OCI-M2 (cell line): ENCODE measurements around the gene SAMD5.
"Not testable (repeated sequence)": the region's sequence is repeated elsewhere in the genome, so short reads cannot be mapped to it uniquely, and the experiment has no call there.

Experiments used
- DNase-seq: peaks from one replicate; lab custom pipeline; 2025; ENCODE audit not compliant: unreplicated experiment; lab: John Stamatoyannopoulos, UW

Gene SAMD5

DNA sequence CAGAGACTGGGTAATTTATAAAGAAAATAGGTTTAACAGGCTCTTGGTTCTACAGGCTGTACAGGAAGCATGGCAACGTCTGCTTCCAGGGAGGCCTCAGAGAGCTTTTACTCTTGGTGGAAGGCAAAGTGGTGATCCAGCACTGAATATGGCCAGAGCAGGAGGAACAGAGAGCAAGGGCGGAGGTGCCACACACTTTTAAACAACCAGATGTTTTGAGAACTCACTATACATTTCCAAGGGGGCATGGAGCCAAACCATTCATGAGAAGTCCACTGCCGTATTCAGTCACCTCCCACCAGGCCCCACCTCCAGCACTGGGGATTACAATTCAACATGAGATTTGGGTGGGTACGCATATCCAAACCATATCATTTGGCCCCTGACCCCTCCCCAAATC lies 18.7 kb downstream of the SAMD5 start:
- DNase-seq = no peak

DNA sequence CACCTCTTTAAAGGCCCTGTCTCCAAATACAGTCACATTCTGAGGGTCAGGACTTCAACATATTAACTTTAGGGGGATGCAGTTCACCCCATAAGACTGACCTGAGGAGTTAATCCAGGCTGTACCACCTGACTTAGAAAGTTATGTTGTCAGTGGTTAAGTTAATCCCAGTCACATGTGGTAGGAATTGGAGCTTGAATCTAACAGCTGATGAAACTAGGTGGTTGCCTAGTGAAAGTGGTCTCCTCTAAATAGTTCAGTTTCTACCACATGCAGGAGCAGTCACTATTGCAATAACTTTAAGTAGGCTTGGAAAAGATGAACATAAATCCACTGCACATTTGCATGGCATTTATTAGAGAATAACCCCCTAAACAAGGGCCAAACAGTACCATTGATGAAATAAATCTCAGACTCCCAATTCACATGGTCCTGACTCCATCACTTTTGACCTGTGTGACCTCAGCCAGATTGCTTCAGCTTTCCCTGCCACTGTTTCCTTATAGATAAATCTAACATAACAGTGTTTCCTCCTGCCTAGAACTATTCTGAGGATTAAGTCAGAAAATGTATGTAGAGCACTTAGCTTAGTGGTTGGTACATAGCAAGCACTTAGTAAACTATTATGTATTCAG lies 20.1 kb downstream of the SAMD5 start:
- DNase-seq = no peak

DNA sequence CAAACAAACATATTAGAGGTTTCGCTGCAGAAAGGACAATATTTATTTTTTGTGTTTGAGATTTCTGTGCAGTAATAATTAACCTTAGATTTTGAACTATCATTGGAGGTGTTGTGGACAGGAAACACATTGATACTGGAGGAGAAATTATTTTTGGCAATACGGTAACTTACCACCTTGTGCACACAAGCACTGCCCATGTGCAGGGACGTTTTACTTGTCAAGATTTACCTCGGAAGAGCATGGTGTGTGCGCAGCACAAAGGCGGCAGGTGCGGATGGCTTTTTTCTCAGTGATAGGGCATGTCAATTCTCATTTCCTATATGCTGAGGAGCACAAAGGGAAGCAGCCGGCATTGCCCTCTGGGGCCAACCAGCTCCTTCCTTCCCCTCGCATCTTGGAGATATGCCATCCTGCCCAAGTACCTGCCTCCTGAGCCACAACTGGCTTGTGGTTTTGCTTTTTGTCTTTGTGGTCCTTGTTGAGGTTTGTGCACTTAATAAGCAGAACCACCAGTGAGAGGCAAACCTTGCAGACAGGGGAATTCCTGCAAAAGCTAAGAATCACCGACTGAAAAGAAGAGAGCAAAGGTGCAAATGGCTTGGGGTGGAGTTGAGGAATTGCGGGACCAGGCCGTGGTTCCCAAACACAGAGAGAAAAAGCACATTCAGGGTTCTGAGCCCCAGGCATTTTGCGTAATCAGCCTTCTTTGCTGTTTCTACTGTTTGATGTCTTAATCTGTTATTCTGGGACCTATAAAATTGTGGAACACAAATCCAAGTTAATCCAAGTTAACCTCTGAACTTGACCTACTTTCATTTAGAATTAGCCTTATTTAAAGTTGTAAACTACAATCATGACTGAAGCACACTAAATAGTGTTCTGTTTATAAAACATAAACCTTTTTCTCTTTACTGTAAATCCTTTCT lies 21.9 kb downstream of the SAMD5 start:
- no peak for DNase-seq

DNA sequence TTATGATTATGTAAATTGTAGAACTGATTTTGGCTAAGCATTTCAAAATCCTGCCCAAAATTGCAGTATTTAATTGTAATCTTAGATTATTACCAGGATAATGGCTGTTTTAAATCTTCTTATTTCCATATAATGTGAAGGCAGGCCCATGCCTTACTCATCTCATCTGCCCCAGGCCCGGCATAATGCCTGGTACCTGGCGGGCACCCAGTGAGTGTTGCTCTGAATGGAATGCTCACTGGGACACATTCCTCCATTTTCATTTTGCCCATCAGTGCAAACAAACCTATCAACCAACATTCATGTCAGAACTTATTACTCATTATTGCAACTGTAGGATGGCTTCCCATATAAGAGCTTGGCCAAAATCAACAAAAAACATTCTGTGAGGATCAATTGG lies 22.8 kb downstream of the SAMD5 start:
- DNase-seq = no peak

DNA sequence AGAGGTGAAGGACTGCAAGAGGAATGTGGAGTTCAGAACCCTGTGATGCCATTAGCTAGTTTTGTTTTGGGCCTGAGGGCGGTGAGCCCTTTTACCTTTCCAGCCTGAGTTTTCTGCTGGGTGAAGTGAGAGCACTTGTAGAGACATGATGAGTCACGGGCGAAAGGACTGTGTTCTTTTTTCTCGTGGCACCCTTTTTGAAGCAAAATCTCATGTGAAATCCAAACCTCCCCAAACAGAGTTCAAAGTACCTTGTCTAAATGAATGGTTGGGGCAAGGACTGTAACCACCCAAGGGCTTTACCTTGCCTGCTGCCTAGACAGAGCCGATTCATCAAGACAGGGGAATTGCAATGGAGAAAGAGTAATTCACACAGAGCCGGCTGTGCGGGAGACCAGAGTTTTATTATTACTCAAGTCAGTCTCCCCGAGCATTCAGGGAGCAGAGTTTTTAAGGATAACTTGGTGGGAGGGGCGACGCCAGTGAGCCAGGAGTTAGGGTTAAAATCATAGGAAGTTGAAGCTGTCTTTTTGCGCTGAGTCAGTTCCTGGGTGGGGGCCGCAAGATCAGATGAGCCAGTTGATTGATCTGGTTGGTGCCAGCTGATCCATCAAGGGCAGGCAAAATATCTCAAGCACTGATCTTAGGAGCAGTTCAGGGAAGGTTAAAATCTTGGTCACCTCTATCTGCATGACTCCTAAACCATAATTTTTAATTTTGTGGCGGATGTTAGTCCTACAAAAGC lies 25.8 kb downstream of the SAMD5 start:
- DNase-seq = no peak

DNA sequence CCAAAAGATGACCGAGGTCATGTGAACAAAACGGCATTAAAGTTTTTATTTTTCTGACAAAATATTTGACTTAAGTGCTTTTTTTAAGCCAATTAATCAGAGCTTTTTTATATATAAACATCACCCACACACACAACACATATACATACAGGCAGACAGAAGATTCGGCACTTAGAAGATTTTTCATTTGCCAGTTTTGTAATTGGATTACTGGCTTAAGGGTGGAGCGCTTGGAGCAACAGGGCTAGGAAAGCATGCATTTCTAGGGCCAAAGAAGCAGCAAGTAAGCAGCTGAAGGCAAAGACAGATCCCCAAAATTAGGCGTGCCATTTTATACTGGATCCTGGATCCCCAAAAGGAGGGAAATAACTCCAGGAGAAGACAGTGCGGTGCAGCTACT lies 30.3 kb downstream of the SAMD5 start:
- no peak for DNase-seq

DNA sequence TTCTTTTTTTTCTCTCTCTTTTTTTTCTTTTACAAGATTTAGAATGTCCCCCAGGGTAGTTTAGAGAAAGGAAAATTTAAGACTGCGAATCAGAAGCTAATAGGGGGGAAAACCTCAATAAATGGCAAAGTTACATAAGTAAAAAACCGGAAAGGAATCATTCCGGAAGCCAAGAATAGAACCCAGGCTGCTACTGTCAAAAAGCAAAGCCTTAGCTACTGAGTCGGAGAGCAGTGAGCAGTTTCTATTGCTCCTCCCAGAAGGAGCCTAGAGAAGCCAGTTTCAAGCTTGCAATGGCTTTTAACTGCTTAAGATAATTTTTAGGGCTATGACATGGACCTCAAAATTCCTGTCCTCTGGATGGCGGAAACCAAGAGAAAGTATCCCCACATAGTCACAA lies 31.6 kb downstream of the SAMD5 start:
- DNase-seq = no peak

DNA sequence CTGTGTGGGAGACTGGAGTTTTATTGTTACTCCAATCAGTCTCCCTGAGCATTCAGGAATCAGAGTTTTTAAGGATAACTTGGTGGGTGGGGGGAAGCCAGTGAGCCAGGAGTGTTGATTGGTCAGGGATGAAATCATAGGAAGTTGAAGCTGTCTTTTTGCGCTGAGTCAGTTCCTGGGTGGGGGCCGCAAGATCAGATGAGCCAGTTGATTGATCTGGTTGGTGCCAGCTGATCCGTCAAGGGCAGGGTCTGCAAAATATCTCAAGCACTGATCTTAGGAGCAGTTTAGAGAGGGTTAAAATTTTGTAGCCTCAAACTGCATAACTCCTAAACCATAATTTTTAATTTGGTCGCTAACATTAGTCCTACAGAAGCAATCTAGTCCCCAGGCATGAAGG lies 33.9 kb downstream of the SAMD5 start:
- not testable (repeated sequence) for DNase-seq

DNA sequence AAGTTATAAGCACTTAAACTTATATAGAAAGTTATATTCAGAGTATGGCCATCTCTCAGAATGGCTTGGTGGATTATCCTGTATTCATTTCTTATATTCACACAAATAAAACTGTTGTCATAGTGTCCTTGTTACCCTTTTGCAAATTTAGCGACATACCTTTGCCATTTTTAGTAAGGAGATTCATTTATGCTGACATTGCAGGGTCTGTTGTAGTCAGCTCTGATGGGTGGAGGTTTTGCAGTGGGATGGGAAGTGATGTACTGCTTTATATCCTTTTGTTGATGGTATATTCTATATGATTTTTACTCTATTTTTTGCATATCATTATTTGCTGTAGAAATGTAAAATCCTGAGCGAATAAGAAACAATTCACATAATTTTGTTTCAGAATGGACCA lies 35.9 kb downstream of the SAMD5 start:
- DNase-seq = no peak

DNA sequence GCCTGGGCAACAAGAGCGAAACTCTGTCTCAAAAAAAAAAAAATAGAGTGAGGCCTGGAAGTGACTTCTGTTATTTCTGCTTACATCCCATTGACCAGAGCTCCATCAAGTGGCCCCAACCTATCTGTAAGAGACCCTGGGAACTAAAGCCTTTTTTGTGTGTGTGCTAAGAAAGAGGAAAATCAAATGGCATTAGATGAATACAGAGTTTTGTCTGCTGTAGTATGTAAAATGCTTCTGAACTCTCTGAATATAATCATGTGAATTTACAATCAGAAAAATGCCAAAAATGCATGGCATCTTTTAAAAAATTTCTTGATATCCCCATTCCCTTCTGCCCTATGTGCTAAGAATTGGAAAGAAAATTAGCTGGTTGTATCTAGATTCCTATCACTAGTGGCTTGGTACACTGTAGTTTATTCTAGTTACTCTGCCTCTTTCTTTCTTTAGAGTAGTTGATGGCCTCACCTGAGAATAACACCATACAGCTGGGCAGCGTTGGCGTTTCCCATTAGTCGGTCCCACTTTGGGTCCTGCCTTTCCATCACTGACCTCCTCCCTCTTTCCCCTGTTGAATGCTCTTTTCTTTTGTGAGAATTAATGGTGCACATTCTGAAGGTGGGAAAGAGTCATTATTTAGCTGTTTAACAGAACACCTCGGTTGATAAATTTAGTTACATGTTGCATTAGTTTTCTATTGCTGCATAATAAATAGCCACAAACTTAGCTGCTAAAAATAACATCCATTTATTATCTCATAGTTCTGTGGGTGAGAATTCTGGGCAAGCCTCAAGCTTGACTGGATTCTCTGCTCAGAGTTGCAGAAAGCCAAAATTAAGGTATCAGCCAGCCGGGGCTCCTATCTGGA lies 38.2 kb downstream of the SAMD5 start:
- DNase-seq = no peak

DNA sequence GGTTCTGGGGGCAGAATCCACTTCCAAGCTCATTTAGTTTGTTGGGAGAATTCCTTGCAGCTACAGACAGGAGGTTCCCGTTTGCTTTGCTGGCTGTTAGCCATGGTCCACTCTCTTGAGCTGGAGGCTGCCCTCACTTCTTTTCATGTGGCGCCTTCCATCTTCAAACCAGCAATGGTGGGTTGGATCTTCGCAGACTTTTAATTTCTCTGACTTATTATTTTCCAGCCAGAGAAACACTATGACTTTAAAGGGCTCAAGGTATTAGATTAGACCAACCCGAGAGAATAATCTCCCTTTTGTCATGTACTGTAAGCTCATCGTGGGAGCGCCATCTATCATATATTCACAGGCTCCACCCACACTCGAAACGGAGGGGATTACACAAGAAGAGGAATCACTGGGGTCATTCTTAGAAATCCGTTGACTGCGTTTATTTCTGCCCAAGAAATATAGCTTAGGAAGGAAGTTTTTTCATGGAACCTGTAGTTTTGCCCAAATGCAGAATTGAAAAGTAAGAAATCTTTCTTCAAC lies 38.9 kb downstream of the SAMD5 start:
- DNase-seq = no peak

DNA sequence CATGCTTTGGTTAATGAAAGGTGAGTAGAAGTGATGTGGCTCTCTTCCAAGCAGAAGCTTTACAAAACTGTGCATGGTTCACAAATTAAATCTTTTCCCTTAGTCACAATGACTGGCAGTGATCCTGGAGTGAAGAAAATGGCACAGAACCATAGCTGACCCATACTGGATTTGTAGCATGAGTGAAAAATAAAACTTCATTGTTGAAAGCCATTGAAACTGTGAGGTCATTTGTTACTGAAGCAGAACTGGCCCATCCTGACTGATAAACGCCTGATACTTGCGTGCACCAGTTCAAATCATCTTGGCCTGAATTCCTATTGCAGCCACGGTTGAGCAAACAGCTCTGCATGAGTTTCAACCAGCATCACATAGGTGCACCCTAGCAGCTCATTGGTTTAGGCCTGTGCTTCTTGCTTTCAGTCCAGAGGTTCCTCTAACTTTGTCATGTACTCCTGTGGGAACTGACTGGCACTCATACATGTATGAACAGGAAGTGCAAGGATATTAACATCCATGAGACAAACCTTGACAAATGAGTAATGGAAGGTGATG lies 40.5 kb downstream of the SAMD5 start:
- no peak for DNase-seq

DNA sequence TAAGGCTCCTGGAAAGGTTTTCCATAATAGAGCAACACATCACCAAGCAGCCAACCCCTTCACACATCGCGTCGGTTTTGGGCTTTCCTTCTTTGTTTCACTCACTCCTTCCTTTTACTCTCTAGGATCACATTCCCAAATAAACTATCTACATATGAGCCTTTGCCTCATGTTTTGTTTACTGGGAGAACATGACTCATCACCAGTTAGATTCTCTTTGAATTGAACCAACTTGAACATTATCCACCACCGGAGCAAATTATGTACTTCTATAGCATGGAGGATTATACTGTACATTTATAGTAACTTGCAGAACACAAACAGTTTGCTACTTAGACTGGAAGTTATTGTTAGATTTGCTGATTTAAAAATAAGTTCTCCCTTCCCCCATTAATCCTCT lies 41.0 kb downstream of the SAMD5 start:
- no peak for DNase-seq

DNA sequence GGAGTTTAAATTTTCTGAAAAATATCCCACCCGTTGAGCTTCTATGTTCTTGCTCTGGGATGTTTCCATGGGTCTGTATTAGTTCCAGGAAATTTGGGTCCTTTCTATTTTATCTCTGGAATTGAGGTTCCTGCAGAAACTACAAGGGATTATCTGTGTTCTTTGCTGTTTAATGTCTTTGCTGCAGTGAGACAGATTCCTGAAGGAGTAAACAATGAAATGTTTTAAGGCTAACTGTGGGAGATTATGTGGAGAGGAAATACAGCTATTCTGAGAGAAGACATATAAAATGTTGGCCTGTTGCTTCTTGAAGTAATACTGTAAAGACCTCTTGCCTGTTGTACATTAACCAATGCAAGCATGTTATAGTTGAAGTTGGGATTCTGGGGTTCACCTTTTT lies 43.5 kb downstream of the SAMD5 start:
- DNase-seq = no peak

DNA sequence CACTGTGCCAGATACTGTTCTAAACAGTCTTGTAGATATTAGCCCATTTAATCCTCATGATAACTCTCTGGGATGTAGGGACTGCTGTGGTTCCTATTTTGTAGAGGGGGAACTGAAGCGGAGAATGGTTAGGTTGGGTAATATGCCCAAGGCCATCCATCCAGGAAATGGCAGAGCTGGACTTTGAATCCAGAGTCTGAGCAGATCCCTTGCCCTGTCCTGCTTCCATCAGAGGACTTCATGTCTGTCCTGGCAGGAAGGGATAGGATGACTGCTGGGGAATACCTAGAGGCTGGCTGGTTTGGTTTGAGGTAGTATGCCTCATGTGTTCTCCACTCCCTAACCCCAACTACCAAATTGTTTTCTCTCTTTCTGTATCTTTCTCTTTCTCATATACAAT lies 44.6 kb downstream of the SAMD5 start:
- DNase-seq = no peak

DNA sequence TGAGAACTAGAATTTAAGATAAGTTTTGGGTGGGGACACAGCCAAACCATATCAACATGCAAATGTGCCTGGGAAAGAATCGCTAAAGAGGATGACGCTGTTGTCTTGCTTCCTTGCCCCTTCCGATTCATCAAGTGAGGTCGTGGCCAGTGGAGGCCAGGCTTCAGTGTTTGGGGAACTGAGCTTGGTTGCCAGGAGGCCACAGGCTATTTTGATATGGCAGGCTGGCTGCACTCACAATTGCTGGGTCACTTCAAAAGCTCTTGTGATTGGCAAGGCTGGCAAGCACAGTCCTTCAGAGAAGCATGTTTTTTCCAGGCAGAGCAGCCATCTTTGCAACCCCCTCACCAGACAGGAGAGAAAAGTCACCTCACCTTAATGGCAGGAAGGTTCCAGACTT lies 45.8 kb downstream of the SAMD5 start:
- no peak for DNase-seq

DNA sequence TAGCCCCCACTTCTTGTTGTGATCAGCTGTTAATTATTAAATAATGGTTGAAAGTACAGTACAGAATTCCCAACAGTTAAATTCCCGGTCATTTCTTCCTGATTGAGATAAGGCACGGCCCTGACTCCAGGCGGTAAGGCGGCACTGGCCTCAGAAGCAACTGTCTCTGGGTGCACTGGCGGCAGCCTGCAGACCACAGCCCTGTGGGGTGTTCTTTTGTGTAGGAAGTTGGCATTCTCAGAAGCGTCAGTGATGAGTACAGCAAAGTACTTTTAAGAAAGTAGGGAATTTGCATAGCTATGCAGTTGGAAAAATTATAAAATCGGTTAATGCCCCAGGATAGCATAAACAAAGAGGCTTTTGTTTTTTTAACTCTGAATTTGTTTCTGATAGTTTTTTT lies 50.5 kb downstream of the SAMD5 start:
- DNase-seq = no peak

DNA sequence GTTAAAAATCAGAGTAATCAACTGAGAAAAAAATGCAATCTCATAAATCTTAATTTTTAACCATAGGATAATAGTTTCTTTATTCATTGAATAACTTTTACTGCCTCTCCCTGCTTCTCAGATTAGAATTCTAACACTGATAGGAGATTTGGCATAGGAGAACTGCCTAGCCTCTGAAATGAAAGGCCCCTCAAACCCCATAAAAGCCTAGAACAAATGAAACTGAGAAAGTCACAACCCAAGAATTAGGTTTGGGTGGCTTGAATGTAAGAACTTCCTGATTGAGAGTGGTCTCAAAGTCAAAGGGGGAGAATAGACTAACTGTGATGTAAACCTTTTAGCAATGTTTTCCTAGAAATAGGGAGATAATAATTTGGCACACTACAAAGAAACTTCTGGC lies 52.2 kb downstream of the SAMD5 start:
- DNase-seq = no peak

DNA sequence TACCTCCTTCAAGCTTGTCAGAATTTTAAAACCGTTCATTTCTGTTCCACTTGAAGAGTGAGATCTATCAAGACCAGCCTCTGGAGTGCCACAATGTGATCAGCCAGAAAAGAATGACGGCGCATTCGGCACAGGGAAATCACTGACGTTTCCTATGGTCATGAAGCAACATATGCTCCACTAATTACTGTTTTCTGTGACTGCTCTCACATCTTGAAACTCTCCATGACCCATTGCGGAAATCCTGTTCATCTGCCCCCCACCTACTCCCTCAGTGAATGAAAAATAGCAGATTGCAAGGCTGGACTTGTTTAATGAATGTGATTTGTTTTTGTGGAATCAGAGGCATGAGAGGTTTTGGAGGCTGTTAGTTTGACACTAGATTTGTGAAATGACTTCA lies 53.2 kb downstream of the SAMD5 start:
- no peak for DNase-seq

DNA sequence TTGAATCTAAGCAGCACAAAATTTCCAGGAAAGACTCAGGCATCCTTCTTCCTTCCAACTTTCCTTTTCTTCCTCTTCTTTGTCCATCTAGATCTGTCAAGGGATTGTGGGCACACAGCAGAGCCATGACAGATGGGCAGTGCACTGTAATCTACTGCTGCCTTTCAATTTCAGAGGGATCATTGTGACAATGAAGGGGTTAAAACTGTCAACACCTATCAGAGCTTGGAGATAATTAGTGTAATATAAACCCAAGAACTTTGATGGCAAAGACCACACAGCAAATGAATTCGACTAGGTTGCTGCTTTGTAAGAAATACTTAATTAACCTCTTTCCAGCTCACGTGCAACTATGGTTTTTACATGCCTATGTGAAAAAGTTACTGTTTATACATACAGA lies 55.0 kb downstream of the SAMD5 start:
- DNase-seq = no peak
